Nephron progenitor cell (in vitro differentiated cells): ENCODE data around the gene RPLP2.
A peak's percentile ranks its signal among the peaks of the same experiment; 100 is the strongest.

ENCODE experiments used
- DNase-seq: peaks from one replicate; pipeline ENCODE4 v3.0.0; 2021
- H3K27ac Mint-ChIP-seq: 2 replicates; pipeline ENCODE4 v1.8.0; 2021; ENCODE audit warnings: mild to moderate bottlenecking, moderate library complexity, mixed read lengths
- H3K27me3 Mint-ChIP-seq: 2 replicates; pipeline ENCODE4 v1.8.0; 2021; ENCODE audit warnings: mild to moderate bottlenecking, low read depth, mixed read lengths; ENCODE audit not compliant: poor library complexity
- H3K36me3 Mint-ChIP-seq: 2 replicates; pipeline ENCODE4 v1.8.0; 2021; ENCODE audit warnings: low read depth, mixed read lengths
- H3K4me1 Mint-ChIP-seq: 2 replicates; pipeline ENCODE4 v1.8.0; 2021; ENCODE audit warnings: mixed read lengths
- H3K4me3 Mint-ChIP-seq: 2 replicates; pipeline ENCODE4 v1.8.0; 2021; ENCODE audit warnings: mild to moderate bottlenecking, moderate library complexity, mixed read lengths
- H3K9me3 Mint-ChIP-seq: 2 replicates; pipeline ENCODE4 v1.8.0; 2021; ENCODE audit warnings: mild to moderate bottlenecking, moderate library complexity, mixed read lengths
- CTCF ChIP-seq: fragments of 200-600 bp; sonication (generic); IDR thresholded peaks from 2 replicates; pipeline ENCODE4 v1.5.0; 2021; ENCODE audit warnings: antibody characterized with exemption

The RPLP2 gene

GRCh38 chr11:809287-810039 lies at the start of gene RPLP2:
Gene RPLP2 (plus strand): TSS chr11:809967. CDS start chr11:810235, 268 bp downstream.
- TF ChIP-seq CTCF, result no peak
- DNase-seq, result peak; percentile 97
- no peaks in the 10 kb centered on the region for H3K9me3 Mint-ChIP-seq
- H3K4me1 Mint-ChIP-seq, result peaks cover 36% of the 10 kb centered on the region
- no peaks in the 10 kb centered on the region for H3K27me3 Mint-ChIP-seq
- peak within 1 kb of the TSS; percentile 100 for H3K27ac Mint-ChIP-seq
- H3K4me3 Mint-ChIP-seq, result peak within 1 kb of the TSS; percentile 96
- peaks cover 28% of the 10 kb centered on the region for H3K36me3 Mint-ChIP-seq

DNA sequence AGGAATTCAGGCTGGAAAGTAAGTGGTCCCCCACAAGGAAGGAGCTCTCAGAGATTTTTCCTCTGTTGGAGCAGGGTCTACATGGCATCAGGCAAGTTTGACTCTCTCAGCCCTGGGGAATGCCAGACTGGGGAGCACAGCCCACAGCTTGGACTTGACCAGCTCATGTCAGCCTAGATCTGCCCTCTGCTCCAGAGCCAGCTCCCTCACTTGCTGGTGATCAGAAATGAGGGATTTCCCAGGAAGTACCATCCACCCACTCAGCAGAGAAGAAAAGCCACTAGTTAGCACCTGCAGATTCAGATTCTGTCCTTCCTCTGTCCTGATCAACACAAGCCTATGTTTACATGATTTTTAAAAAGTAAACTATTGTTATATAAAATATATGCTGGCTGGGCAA lies 49.5 kb upstream of the RPLP2 start:
- H3K4me3 Mint-ChIP-seq, result no peak overlapping the region
- peaks cover 6% of the 10 kb centered on the region for H3K27me3 Mint-ChIP-seq
- no peaks in the 10 kb centered on the region for H3K9me3 Mint-ChIP-seq
- TF ChIP-seq CTCF, result no peak
- H3K27ac Mint-ChIP-seq, result no peak overlapping the region
- H3K36me3 Mint-ChIP-seq, result peaks cover 45% of the 10 kb centered on the region
- H3K4me1 Mint-ChIP-seq, result no peaks in the 10 kb centered on the region
- no peak for DNase-seq

- no peak for TF ChIP-seq CTCF
- H3K27ac Mint-ChIP-seq, result no peak overlapping the region
- H3K27me3 Mint-ChIP-seq, result peaks cover 6% of the 10 kb centered on the region
- H3K9me3 Mint-ChIP-seq, result no peaks in the 10 kb centered on the region
- no peak for DNase-seq
- no peak overlapping the region for H3K4me3 Mint-ChIP-seq
- no peaks in the 10 kb centered on the region for H3K4me1 Mint-ChIP-seq
- H3K36me3 Mint-ChIP-seq, result peaks cover 49% of the 10 kb centered on the region
Observed at GRCh38 chr11:761526-762108, 48.1 kb upstream of the RPLP2 start.

GRCh38 chr11:762421-763072 lies 47.2 kb upstream of the RPLP2 start:
- no peak for DNase-seq

GRCh38 chr11:763073-763463 lies 46.7 kb upstream of the RPLP2 start:
- Mint-ChIP-seq H3K9me3 (no peaks in the 10 kb centered on the region), H3K27me3 (peaks cover 6% of the 10 kb centered on the region), H3K27ac (no peak overlapping the region), H3K36me3 (peaks cover 43% of the 10 kb centered on the region), H3K4me1 (no peaks in the 10 kb centered on the region), H3K4me3 (no peak overlapping the region)
- no peak for TF ChIP-seq CTCF
- DNase-seq, result no peak

More at GRCh38 chr11:762421-763072, 47.2 kb upstream of the RPLP2 start:
- no peaks in the 10 kb centered on the region for H3K4me1 Mint-ChIP-seq
- peaks cover 6% of the 10 kb centered on the region for H3K27me3 Mint-ChIP-seq
- H3K27ac Mint-ChIP-seq, result no peak overlapping the region
- no peaks in the 10 kb centered on the region for H3K9me3 Mint-ChIP-seq
- H3K36me3 Mint-ChIP-seq, result peaks cover 46% of the 10 kb centered on the region
- no peak for TF ChIP-seq CTCF
- no peak overlapping the region for H3K4me3 Mint-ChIP-seq
